GM12873 (cell line): Measurements from ENCODE around the gene KIF1C.

Experiments
- TF ChIP-seq, protein P1 (sequence below): IDR thresholded peaks from 2 replicates; pipeline ENCODE4 v1.5.1; 2012; ENCODE audit warnings: low read depth, mild to moderate bottlenecking, moderate library complexity, low read length, control low read depth; ENCODE audit not compliant: insufficient read depth; ENCODE audit errors: missing control alignments

KIF1C gene

DNA sequence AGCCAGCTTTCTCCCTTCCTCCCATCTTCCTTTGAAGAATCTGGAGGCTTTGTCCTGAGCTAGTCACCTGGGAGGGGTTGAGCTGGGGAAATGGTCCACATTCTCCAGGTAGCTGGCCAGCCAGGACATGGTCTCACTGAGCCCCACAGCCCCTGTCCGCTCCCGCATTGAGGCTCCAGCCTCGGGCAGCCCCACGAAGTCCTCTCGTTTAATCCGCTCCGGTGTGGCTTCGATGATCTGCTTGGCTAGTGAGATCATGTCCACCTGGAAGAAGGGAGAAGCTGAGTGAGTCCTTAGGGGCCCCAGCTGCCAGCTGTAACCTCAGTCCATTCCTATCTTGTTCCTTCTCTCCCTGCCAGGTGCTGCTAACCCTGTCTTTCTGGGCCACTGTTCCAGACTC is 27.5 kb upstream of the KIF1C start:
- TF ChIP-seq, protein P1, sequence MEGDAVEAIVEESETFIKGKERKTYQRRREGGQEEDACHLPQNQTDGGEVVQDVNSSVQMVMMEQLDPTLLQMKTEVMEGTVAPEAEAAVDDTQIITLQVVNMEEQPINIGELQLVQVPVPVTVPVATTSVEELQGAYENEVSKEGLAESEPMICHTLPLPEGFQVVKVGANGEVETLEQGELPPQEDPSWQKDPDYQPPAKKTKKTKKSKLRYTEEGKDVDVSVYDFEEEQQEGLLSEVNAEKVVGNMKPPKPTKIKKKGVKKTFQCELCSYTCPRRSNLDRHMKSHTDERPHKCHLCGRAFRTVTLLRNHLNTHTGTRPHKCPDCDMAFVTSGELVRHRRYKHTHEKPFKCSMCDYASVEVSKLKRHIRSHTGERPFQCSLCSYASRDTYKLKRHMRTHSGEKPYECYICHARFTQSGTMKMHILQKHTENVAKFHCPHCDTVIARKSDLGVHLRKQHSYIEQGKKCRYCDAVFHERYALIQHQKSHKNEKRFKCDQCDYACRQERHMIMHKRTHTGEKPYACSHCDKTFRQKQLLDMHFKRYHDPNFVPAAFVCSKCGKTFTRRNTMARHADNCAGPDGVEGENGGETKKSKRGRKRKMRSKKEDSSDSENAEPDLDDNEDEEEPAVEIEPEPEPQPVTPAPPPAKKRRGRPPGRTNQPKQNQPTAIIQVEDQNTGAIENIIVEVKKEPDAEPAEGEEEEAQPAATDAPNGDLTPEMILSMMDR: no peak

DNA sequence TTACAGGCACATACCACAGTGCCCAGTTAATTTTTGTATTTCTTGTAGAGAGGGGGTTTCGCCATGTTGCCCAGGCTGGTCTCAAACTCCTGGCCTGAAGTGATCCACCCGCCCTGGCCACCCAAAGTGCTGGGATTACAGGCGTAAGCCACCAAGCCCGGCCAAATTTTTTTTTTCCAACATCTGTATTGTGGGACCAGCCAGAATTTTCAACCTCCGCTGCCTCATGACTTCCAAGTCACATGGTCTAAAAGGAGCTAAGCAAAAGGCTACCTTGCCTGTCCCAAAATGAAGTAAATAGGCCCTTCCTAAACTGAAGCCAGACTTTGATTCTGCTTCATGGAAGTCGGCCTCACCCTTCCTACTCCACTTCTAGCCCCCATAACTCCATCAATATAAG is 25.9 kb upstream of the KIF1C start:
- TF ChIP-seq, protein P1: no peak

DNA sequence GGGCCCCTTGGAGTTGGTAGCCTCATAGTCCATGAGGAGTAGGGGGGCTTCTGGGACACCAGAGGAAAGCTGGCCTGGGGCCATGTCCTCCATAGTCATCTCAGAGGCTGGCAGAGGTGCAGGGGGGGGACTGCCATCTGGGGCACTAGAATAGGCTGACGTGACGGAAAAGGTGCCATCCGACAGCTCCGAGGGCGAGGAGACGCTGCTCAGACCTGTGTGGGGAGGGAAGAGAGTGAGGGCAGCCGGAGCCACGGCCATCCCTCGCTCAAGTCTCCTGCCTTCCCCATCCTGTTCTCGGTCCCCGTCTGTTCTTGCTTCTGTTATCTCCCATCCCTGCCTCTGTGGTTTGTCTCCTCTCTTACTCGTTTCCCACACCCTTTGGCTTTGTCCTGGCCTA is 25.4 kb upstream of the KIF1C start:
- TF ChIP-seq, protein P1: no peak

DNA sequence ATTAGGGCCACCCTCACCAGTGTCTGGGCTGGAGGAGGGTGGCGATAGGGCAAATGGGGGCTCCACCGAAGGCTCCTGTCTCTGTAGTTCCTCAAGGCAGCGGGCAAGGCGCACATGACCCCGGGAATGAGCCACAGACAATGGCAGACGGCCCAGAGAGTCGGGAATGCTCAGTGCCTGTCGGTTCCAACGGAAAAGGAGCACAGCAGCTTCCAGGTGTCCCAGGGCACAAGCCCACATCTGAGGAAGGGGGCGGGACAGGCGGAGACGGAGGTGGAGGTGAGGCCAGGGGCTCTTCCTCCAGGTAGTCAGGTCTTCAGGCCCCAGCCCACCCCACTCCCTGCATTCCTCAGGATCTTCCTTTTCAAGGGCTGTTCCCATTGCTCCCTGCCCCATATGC is 25.0 kb upstream of the KIF1C start:
- TF ChIP-seq, protein P1: no peak

DNA sequence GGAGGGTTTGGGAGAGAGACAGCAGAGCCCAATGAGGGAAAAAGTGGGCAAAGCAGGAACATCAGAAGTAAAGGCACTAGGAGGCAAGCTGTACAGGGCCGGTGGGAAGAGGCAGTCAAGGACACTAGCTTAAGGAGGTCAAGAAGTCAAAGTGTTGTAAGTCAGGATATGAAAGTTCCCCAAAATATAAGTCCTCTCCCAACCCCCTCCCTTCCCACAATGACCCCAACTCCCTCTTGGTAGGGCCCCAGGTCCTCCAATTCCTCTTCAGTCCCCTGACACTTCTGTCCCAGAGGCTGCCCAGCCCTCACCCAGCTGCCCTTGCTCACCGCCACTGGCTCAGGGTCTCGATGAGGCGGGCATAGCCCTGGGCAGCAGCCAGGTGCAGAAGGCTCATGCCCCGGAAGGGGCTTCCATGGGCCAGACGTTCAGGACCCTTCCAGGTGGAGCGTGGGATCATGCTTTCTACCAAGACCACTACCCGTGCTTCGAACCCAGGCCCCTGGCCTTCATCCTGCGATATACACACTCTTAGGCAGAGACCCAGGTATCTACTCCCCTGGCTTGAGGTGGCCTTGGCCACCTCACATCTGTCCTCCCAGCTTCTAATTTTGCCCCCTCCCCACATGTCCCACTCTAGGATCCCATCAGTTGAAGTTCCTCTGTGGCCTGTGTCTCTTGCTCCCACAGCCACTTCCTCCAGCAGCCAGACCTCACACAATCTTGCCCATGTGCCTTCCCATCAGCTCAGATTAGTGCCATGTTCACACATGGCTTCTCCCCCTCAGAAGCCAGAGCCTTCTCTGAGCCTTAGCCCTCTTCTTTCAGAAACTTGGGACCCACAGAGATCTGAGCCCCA is 24.3 kb upstream of the KIF1C start:
- TF ChIP-seq, protein P1: no peak

DNA sequence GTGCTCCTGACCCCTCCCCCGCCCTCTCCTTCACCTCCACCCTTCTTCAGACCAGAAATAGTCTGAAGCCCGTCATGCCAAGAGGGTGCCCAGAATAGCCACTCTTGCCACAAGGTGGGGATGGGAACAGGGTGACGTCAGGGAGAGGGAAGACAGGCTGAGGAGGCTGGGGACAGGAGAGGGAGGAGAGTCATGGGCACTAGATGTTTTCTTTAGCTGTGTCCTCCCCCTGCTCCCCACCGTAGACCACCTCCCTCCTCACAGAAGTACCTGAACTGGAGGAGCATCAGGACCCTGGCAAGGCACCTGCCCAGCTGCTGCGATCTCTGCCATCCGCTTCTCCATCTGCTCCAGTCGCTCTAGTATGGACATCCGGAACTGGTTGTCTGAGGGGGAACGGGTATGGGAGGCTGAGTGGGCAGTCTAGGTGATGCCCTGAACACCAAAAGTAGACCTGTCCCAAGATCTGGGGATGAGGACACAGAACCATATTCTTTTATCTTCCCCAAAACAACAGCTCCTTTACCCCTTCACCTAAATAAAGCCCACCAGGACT is 23.6 kb upstream of the KIF1C start:
- TF ChIP-seq, protein P1: no peak

DNA sequence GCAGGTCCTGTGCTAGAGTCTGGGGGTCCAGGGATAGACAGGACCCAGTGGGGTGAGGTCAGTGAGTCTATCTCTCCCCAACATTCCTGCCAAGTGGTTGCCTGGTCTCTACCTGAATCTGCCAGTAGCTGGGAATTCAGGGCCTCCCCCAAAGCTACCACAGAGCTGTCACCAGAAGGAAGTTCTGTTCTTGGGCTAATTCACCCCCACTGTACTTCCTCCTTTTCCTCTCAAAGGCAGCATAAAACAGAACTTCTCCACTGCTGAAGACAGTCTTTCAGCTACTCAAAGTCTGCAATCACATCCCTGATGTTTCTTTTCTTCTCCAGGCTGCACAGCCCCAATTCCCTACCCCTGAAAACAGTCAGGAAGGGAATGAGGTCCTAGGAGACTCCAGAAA is 19.0 kb upstream of the KIF1C start:
- TF ChIP-seq, protein P1: no peak
